HL-60 (cell line): ENCODE data around the gene TRIM67.

Source experiments
- DNase-seq, 2 experiments: peaks; one replicate each; pipeline ENCODE4 v3.0.0-alpha.2; 2010 to 2020; ENCODE audit warnings: low read depth in 1 of 2, low spot score in 1 of 2
- H3K27ac ChIP-seq: fragments of 250-450 bp; sonication (Bioruptor Pico); replicated peaks from 2 replicates; pipeline ENCODE4 v1.5.1; 2020; ENCODE audit warnings: mild to moderate bottlenecking, moderate library complexity
- H3K27me3 ChIP-seq: fragments of 250-450 bp; sonication (Bioruptor Pico); 2 replicates; pipeline ENCODE4 v1.5.1; 2021; ENCODE audit warnings: mild to moderate bottlenecking, moderate library complexity; ENCODE audit not compliant: insufficient read depth, poor library complexity, severe bottlenecking
- H3K4me3 ChIP-seq: replicated peaks from 2 replicates; pipeline ENCODE4 v1.5.1; 2011; ENCODE audit warnings: mild to moderate bottlenecking, control low read depth, low read length; ENCODE audit not compliant: insufficient read depth
- CTCF ChIP-seq: IDR thresholded peaks from one replicate; pipeline ENCODE4 v1.5.1; 2011; ENCODE audit warnings: low read length, control low read depth, inconsistent platforms; ENCODE audit not compliant: insufficient read depth
- GABPA ChIP-seq: IDR thresholded peaks from 2 replicates; pipeline ENCODE4 v1.6.1; 2012; ENCODE audit warnings: low read depth
- POLR2AphosphoS5 ChIP-seq: IDR thresholded peaks from 2 replicates; pipeline ENCODE4 v1.6.1; 2012; ENCODE audit warnings: low read depth
- REST ChIP-seq: IDR thresholded peaks from 2 replicates; pipeline ENCODE4 v1.6.1; 2012; ENCODE audit warnings: low read depth; ENCODE audit not compliant: insufficient replicate concordance
- SPI1 ChIP-seq: IDR thresholded peaks from 2 replicates; pipeline ENCODE4 v1.6.1; 2012; ENCODE audit warnings: low read depth, mild to moderate bottlenecking, borderline replicate concordance

TRIM67 gene

GRCh38 chr1:231165371-231165770 is 3.5 kb downstream of the TRIM67 start:
- no peak for DNase-seq

GRCh38 chr1:231166398-231166797 is 4.5 kb downstream of the TRIM67 start:
- DNase-seq, result no peak
- Histone ChIP-seq H3K27me3 (peaks cover 33% of the 10 kb centered on the region), H3K4me3 (no peak overlapping the region), H3K27ac (no peak overlapping the region)
- TF ChIP-seq REST, result no peak
- TF ChIP-seq CTCF, result no peak
- no peak for TF ChIP-seq GABPA
- TF ChIP-seq POLR2AphosphoS5, result no peak
- no peak for TF ChIP-seq SPI1

More at GRCh38 chr1:231165371-231165770, 3.5 kb downstream of the TRIM67 start:
- peaks cover 43% of the 10 kb centered on the region for H3K27me3 ChIP-seq
- H3K4me3 ChIP-seq, result no peak overlapping the region
- TF ChIP-seq SPI1 (no peak), GABPA (no peak), REST (no peak), CTCF (no peak), POLR2AphosphoS5 (no peak)
- no peak overlapping the region for H3K27ac ChIP-seq

- H3K27me3 ChIP-seq, result peaks cover 6% of the 10 kb centered on the region
- no peak overlapping the region for H3K27ac ChIP-seq
- TF ChIP-seq REST (no peak), CTCF (no peak), SPI1 (no peak), POLR2AphosphoS5 (no peak), GABPA (no peak)
- DNase-seq, result no peak
- H3K4me3 ChIP-seq, result no peak overlapping the region
Observed at GRCh38 chr1:231170875-231171274, 9.0 kb downstream of the TRIM67 start.
